DOHH2 (cell line): ENCODE measurements around the gene SEMA5A.

ENCODE experiments used
- CTCF ChIP-seq: fragments of 200-600 bp; sonication (generic); IDR thresholded peaks from one replicate; pipeline ENCODE4 v1.5.1; 2014; ENCODE audit warnings: antibody characterized with exemption, mild to moderate bottlenecking, low read depth, low read length; ENCODE audit not compliant: poor library complexity, severe bottlenecking
- EZH2phosphoT487 ChIP-seq: fragments of 200-600 bp; sonication (generic); IDR thresholded peaks from 2 replicates; pipeline ENCODE4 v1.6.1; 2017; ENCODE audit warnings: borderline replicate concordance, mild to moderate bottlenecking, antibody characterized with exemption, low read length, moderate library complexity, mixed read lengths

GRCh38 chr5:9540791-9541190 is 5.1 kb downstream of the SEMA5A start:
- TF ChIP-seq CTCF (no peak), EZH2phosphoT487 (no peak)
